HS-5 (cell line): Measurements from ENCODE around the gene ZNF268.
"Not testable (repeated sequence)": the region's sequence is repeated elsewhere in the genome, so short reads cannot be mapped to it uniquely, and the experiment has no call there.

Experiments
- DNase-seq: peaks from one replicate; pipeline ENCODE4 v3.0.0-alpha.2; 2012; ENCODE audit warnings: low read depth

Gene ZNF268

DNA sequence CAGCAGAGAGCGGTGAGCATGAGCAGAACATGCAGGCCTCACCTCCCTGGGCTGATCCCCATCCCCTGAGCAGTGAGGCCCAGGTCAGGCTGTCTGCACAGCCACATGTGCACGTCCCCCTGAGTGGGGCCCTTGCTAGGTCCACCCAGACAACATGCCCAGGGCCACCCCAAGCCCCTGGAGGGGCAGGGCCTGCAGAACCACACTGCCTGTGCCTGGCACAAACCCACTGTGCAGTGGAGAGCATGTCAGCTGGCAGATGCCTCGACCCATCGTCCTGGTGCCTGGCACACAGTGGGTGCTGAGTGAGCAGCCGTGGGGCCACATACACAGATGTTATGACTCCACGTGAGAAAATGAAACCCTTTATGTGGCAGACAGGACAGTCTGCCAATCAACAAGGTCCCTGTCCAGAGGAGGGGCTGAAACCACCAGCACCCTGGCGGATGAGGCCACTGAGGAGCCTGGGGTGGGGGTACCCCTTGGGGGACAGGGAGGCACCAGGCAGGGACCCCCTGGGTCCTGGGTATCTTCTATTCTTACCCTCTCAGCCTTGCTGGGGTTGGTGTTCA, 46.1 kb downstream of the ZNF268 start:
- DNase-seq = no peak

DNA sequence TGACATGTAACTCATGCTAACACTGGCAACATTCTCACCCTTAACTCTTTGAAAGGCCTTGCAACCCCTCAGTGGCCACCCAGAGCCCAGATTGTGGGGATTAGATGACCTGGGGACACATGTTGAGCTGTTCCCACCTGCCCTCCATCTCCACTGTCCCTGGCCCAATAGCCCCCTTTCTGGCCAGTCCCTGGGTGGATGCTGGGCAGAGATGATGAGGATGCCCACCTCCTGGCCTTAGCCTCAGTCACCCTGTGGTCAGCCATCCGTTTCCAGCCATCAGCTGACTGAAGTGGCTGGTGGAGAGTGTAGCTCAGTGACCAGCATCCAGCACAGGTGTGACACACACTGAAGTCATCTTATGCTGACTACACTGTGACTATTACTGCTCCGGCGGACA, 49.7 kb downstream of the ZNF268 start:
- DNase-seq = no peak

DNA sequence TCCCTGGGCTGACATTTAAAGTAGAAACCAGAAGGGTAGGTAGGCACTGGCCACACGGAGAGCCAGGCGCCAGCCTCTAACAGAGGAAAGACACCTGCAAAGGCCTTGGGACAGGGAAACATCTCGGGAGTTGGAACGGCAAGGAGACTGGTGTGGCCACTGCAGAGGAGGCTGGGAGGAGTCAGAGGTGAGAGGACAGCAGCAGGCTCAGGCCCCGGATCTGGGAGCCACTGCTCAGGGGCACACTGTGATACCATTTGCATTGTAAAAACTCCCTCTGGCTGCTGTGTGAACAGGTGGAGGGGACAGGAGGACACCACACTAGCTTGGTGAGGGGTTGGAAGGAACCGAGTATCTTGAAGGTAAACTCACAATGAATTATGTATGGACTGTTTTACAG, 51.7 kb downstream of the ZNF268 start:
- DNase-seq = no peak

DNA sequence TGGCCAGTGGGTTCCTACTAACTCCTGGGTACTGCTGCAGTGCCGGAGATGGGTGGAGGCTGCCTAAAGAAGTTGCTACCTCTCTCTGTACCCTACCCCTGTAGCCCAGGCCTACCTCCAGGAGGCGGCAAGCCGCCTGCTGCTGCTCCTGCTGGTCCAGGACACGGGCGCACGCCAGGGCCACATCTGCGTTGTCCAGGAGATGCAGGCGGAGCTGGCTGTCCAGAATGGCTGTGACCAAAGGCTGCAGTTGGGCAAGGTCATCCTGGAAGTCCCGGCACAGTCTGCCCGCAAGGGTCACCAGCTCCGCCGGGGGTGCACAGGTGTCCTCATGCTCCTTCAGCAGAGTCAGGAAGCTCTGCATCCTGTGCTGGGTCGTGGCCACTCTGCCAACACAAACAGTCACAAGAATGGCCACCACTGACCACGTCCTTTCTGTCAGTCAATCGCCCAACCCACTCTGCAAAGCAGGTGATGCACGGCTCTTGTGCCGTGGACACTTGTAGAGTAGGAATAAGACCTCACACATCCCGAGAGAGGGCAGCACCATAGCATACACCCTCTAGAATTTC, 52.8 kb downstream of the ZNF268 start:
- no peak for DNase-seq

DNA sequence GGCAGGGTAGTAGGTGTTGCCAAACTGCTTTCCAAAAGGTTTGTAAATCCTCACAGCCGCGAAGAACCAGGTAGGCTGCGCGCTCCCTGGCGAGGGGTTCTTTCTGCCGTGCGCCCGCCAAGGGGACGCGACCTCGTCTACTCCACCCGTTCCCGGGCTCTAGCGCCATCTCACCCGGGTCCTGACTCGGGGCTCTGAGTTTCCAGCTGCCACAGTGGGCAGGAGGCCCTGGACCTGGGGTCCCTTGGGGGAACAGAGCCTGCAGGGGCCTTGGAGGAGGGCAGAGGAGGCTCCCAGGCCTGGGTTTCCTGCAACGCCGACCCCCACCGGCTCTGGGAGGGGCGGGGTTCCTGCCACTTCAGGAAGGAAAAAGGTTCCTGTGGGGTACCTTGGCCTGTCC, 53.7 kb downstream of the ZNF268 start:
- DNase-seq = no peak

DNA sequence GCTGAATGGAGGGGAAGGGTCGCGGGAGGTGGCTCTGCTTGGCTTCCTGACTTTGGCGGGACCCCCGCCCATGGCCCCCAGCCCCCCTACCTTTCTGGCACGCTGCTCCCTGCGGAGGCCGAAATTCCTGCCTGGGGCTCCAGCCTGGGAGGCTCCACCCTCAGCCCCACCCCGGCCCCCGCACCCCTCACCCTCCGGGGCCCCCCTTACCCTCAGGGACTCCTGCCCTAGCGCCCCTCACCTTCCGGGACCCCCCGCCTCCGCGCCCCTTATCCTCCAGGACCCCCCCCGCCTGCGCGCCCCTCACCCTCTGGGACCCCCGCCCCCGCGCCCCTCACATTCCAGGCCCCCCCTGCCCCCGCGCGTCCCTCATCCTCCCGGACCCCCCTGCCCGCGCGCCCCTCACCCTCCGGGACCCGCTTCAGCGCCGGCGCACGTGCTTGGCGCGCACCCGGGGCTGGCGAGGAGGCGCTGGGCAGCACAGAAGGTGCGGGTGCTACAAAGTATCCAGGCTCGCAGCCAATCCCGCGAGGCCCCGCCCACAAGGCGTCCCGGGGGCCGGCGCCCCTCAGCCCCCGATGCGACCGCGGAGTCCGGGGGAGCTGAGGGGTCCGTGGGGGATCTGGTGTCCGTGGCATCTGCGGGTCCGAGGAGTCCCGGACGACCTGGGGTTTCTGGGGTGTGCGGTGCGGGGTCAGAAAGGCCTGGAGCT, 54.3 kb downstream of the ZNF268 start, which contains the start of gene ANHX:
Gene ANHX, minus strand, starts transcription at position 477 of the 712 bp plus-strand sequence. CDS start 1,521 bp downstream, outside the sequence.
- DNase-seq = no peak

DNA sequence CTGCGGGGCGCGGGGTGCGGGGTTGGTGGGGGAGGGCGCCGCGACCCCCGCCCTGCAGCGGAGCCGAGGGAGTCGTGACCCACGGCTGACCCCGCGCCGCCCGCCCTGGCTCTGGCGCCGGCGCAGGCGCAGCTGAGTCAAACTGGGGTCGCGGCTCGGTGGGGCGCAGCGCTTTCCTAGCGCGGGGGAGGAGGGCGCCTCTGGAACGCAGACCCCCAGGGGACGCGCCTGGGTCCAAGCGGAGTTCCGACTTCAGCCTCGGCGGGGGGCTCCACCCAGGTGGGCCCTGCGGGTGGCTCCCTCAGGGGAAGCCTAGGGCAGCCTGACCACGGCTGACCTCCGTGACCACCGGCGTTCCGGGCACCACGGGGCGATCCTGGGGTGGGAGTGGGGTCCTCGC, 54.8 kb downstream of the ZNF268 start:
- no peak for DNase-seq

DNA sequence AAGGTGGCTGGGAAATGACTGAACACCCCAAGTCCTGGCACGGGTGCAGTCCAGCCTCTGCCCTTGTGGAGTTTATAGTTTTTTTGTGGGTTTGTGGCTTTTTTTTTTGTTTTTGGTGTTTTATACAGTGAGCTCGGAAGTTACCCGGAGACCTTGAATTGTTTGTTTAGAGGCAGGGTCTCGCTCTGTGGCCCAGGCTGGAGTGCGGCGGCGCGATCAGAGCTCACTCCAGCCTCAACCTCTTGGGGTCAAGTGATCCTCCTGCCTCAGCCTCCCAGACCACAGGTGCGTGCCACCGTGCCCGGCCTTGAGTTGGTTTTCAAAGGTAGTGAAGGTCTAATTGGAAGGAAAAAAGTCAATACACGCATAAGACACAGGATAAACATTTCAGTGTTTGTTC, 55.3 kb downstream of the ZNF268 start:
- no peak for DNase-seq

DNA sequence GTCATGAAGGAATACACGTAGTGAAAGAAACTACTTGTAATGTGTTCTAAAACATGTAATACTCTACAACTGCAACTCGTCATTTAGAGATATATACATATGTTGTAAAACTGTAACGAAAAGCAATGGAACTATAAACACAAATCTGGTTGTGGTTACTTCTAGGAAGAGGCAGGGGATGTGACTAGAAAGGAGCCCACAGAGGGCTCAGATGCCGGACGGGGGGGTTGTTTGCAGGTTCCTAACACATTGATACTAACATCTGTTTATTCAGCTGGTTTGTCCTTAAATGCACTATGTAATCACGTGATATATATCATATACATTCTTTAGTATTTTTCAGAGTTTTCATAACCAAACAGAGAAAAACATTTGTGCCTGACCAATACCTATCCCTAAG, 70.4 kb downstream of the ZNF268 start:
- no peak for DNase-seq

DNA sequence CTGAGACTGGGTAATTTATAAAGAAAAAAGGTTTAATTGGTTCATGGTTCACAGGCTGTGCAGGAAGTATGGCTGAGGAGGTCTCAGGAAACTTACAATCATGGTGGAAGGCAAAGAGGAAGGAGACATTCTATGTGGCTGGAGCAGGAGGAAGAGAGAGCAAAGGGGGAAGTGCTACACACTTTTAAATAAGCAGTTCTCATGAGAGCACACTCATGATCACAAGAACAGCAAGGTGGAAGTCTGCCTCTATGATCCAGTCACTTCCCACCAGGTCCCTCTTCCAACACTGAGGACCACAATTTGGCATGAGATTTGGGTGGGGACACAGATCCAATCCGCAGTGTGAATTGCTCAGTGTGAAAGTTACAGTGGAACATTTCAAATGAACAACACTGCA, 74.5 kb downstream of the ZNF268 start:
- DNase-seq = not testable (repeated sequence)

DNA sequence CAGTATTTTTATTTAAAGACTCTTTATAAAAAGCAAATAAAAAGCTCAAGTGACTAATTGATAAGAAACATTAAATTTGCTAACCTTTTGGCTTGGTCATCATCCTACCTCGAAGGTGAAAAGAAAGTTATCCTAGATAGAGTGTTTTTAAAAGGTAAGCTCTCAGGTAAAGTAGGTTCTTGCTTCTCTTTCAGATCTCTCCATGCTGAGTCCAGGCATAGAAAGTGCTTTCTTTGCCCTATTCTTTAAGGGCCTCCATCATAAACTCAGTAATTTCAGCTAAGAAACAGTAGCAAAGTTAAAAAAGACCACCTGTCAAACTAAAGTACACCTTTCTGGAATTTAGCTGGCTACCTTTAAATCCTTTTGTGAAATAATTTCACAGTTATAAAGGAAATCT, 75.0 kb downstream of the ZNF268 start:
- no peak for DNase-seq

DNA sequence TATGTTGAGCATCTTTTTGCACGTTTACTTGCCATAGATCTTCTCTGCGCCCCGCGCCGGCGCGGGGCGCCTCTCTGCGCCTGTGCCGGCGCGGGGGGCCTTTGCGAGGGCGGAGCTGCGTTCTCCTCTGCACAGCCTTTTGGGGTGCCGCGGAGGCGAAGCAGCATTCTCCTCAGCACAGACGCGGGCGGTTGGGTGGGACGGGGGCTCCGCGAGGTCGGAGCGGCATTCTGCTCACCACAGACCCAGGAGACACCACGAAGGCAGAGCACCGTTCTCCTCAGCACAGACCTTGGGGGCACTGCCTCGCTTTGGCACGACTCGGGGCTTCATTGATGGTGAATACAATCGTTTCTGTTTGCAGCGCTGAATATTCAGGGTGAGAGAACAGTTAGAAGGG, 82.9 kb downstream of the ZNF268 start:
- no peak for DNase-seq
